GM11168 (cell line): ENCODE measurements around the gene ANKRD10.

Experiments used
- in situ Hi-C: fragments of 300-500 bp; cut with MboI; formaldehyde crosslinking; loops from one replicate; pipeline ENCODE4 v1.12.0; 2022; ENCODE audit warnings: low sequenced_read_pairs; ENCODE audit not compliant: unreplicated experiment

The ANKRD10 gene

DNA sequence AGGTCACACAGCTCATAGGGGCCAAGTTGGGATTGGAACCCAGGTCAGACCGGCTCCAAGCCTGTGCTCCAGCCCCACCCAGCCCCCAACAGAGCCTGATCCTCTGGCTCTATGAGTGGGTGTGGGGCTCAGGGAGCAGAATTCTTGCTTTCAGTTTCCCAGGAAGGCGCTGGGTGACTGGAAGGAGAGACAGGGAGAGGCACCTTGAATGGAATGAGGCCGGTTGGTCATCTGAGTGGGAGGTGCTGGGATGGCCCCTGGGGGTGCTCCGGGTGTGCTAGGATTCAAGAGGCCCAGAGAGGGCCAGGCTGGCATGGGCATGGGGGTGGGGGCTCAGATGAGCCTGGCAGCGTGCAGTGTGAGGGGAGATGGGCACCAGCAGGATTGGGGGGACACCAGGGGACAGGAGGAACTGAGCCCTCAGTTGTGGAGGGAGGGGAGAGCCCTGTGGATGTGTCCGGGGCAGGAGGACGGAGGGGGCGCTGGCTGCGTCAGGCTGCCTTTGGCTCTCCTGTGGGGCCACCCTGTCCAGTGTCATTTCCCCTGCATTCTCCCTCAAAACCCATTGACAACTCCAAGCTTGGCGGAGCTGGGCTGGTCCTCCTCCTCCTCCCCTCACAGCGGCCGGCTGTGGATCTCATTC lies 31.2 kb upstream of the ANKRD10 start:
- in situ Hi-C loops, result no loop called here

DNA sequence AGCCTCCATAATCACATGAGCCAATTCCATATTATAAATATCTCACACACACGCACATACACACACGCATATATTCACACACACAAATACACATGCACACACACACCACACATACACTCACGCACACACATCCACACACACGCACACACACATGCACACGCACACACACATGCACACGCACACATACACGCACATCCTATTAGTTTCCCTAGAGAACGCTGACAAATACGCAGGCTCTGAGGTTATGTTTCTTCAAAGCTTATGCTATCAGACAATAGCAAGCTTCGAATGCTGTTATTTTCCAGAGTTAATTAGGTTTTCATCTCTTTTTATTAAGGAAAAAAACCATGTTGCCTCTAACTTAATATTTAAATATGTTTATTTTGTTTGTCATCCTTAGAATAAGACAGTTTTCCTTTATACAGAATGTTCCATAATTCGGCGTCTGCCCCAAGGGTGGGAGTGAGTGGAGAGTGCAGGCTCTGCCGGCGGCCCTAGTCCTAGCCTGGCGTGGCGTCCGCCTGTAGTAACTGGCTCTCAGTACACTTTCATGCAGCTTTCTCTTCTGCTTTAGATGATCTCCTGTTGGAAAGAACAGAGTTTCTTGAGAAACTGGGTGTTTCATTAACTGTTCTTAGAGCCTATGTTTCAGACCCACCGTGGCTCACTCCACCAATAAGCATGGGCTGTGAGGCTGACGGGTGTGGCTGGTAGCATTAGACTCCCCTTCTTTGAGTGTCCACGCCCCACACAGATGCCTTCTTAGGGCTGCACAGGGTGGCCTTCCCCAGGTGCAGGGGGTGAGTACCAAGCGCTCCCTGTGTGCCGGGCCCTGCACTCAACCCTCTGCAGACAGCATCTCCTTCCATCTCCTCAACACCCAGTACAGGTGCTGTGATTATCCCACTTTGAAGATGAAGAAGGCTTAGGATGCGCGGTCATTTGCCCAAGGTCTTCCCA lies 30.4 kb upstream of the ANKRD10 start:
- in situ Hi-C loops, result no loop called here

DNA sequence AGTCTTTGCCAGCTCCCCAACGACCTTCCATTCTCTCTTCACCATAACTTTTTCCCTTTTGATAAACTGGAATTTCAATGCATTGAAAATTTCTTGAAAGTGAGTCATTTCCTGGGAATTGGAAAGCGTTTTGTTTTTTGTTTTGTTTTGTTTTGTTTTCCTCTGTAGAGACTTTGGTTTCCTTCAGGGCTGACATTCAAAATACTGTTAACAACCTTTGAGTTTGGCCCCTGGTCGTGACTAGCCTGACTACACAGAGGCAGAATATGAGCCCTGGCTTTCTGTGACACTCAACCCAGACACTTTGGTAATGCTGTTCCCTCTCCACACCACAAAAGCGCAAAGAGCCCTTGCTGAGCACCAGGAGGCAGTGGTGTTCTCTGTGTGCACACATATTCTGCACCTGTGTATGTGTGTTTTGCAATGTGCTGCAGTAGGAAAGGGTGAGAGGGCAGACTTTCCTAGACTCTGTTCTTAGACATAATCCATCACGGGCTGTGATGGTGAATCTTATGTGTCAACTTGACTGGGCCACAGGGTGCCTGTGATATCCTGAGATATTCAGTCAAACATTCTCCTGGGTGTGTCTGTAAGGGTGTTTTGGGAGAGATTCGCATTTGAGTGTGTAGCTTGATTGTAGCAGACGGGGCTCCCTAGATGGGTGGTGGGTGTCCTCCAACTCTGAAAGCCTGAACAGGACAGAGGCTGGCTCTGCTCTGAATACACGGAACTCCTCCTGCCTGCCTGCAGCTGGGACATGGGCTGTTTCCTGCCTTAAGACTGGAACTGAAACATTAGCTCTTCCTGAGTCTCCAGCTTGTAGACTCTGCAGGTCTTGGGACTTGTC lies 29.5 kb upstream of the ANKRD10 start:
- in situ Hi-C loops, result no loop called here

DNA sequence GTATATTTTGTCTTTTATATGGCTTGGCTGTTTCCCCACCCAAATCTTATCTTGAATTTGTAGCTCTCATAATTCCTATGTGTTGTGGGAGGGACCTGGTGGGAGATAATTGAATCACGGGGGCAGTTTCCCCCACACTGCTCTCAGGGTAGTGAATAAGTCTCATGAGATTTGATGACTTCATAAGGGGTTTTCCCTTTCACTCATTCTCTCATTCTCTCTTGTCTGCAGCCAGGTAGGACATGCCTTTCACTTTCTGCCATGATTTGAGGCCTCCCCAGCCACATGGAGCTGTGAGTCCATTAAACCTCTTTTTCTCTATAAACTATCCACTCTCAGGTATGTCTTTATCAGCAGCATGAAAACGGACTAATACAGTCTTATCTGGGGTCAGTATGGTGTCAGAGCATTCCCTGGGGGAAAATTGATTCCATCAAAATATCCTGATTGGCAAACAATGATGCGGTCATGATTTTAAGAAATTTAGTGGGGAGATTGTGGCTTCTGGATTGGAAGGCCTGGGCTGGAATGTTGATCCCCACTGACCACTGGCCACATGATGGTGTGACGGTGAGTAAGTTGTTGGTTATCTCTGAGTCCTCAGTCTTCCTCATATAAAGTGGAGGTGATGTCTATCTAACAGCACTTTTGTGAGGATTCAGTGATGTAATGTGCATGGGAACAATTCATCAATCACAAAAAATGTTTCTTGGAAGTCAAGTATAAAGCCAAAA lies 27.5 kb upstream of the ANKRD10 start:
- in situ Hi-C loops, result no loop called here

DNA sequence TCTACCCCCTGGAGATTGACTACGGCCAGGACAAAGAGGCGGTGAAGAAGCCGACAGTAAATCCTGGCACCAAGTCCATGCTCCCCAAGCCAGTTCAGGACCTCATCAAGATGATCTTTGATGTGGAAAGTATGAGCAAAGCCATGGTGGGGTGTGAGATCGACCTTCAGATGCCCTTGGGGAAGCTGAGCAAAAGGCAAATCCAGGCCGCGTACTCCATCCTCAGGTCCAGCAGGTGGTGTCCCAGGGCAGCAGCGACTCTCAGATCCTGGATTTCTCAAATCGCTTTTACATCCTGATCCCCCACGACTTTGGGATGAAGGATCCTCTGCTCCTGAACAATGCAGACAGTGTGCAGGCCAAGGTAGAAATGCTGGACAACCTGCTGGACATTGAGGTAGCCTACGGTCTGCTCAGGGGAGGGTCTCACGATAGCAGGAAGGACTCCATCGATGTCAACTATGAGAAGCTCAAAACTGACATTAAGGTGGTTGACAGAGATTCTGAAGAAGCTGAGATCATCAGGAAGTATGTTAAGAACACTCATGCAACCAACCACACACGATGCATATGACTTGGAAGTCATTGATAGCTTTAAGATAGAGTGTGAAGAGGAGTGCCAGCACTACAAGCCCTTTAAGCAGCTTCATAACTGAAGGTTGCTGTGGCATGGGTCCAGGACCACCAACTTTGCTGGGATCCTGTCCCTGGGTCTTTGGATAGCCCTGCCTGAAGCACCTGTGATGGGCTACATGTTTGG lies 24.0 kb upstream of the ANKRD10 start:
- in situ Hi-C loops, result no loop called here

DNA sequence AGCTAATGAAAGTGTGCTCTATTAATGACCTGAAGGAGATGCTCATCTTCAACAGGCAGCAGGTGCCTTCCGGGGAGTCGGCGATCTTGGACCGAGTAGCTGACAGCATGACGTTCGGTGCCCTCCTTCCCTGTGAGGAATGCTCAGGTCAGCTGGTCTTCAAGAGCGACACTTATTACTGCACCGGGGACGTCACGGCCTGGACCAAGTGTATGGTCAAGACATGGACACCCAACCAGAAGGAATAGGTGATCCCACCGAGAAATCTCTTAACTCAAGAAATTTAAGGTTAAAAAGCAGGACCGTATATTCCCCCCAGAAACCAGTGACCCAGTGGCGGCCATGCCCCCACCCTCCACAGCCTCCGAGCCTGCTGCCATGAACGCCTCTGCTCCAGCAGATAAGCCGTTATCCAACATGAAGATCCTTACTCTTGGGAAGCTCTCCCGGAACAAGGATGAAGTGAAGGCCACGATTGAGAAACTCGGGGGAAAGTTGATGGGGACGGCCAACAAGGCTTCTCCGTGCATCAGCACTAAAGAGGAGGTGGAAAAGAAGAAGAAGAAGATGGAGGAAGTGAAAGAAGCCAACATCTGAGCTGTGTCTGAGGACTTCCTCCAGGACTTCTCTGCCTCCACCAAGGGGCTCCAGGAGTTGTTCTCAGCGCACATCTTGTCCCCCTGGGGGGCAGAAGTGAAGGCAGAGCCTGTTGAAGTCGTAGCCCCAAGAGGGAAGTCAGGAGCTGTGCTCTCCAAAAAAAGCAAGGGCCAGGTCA lies 22.8 kb upstream of the ANKRD10 start:
- in situ Hi-C loops, result no loop called here

DNA sequence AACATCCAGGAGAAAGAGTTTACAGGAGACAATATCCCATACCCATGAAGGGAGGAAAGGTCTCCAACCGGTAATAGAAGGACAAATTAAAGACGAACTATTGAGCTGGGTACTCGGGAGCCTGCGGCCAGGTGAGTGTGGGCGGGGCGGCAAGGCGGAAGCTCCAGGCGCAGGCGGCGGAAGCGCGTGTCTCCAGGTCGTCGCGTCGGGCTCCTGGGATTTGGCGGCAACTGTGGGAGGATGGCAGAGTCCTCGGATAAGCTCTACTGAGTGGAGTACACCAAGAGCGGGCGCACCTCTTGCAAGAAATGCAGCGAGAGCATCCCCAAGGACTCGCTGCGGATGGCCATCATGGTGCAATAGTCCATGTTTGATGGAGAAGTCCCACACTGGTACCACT lies 21.6 kb upstream of the ANKRD10 start:
- in situ Hi-C loops, result no loop called here

DNA sequence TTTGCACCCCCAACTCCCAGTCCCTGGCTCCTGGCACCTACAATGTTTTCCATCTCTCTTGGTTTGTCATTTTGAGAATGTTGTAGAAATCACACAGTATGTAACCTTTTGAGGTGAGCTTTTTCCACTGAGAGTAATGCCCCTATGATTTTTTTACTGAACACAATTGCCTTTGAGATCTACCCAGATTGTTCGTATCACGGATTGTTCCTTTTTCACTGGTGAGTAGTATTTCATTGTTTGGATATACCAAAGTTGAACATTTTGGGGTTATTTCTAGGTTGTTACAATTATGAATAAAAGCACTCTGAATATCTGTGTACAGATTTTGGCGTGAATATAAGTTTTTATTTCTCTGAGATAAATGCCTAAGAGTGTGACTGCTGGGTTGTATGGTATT lies 17.7 kb upstream of the ANKRD10 start:
- in situ Hi-C loops, result no loop called here

DNA sequence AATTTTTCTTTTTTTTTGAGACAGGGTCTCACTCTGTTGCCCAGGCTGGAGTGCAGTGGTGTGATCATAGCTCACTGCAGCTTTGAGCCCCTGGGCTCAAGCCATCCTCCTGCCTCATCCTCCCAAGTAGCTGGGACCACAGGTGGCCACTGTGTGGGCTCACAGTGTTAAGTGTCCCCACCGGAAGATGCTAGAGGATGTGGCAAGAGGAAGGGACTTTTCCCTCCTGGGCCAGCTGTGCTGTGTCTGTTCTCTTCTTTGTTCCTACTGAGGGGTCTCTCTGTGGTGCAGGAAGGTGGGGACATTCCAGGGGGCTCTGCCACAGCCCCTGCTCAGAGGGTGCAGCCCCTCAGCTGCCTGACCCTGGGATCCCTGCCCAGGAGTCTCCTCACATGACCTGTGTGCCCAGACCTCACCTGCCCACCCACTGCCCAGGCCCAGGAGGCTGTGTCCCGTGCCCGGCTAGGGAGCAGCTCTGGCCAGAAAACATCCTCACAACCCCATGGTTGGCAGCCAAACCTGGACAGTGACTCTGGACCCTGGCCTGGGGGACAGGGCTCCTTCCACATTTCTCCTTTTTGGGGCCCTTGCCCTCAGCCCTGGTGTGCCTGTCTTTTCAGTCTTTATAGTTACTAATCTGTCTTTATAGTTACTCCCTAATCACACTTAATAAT lies 14.4 kb upstream of the ANKRD10 start:
- in situ Hi-C loops, result no loop called here

DNA sequence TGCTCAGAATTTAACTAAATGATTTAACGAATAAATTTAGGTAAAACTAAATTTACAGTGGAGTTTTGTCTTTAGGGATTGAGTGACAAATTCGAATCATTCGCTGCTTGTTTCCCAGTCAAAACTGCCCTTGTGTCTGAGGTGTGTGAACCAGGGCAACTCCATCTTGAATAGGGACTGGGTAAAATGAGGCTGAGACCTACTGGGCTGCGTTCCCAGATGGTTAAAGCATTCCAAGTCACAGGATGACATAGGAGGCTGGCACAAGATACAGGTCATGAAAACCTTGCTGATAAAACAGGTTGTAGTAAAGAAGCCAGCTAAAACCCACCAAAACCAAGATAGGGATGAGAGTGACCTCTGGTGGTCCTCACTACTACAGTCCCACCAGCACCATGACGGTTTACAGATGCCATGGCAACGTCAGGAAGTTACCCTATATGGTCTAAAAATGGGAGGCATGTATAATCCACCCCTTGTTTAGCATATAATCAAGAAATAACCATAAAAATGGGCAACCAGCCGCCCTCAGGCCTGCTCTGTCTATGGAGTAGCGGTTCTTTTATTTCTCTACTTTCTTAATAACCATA lies 10.2 kb upstream of the ANKRD10 start:
- in situ Hi-C loops, result no loop called here

DNA sequence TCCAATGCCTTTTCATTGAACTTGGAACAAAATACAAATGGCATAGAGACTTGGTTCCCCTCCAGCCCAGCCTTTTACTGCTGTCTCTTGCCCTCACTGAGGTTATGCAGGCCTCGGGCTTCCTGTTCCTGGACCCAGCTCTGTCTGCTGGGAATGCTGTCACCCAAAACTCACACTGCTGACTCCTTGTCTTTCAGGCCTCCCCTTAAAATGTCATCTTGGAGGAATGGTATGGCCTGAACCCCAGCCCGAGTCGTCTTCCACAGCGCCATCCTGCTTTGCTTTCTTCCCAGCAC lies 9.7 kb upstream of the ANKRD10 start:
- in situ Hi-C loops, result no loop called here

DNA sequence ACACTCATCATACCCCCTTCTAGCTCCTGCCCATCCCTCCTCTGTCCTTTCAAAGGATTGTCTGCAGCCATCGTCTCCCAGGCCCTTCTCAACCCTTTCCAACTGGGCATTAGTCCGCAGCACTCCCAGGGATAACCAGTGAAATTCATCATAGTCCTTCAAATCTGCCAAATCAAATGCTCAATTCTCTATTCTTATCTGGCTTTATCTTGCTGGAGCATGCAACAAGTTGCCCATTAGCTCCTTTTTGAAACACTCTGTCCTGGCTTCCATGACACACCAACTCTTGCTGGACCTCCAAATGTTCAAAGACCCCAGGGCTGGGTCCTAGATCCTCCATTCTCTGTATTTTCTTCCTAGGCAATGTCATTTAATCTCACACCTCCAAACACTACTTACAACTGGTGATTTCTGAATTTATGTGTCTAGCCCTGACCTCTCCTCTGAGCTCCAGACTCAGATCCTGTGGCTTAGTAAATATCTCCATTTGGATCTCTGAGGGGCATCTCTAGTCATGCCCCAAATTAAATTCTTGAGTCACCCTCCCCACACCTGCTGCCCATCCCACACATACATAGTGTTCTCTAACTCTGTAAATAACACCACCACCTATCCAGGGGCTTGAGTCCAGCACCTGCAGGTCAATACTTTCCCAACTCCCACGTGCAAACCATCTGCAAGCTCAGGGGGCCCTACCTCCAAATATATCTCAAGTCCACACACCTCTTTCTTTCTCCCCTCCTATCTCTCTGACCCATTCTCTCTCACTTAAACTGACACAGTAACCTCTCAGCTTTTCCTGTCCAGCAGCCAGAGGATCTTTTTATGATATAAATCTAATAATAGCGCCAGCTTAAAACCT lies 9.1 kb upstream of the ANKRD10 start:
- in situ Hi-C loops, result no loop called here

DNA sequence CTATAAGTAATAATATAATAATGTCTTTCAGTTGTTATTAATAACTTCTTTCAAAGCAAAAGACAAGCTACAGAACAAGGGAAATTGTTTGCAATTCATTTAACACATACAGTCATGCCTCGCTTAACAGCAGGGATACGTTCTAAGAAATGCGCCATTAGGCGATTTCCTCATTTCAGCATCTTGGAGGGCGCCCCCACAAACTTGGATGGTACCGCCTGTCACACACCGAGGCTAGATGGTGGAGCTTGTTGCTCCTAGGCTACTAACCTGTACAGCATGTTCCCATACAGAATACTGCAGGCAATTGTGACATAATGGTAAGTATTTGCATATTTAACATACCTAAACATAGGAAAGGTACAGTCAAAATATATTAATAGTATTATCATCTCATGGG lies 8.2 kb upstream of the ANKRD10 start:
- in situ Hi-C loops, result no loop called here

DNA sequence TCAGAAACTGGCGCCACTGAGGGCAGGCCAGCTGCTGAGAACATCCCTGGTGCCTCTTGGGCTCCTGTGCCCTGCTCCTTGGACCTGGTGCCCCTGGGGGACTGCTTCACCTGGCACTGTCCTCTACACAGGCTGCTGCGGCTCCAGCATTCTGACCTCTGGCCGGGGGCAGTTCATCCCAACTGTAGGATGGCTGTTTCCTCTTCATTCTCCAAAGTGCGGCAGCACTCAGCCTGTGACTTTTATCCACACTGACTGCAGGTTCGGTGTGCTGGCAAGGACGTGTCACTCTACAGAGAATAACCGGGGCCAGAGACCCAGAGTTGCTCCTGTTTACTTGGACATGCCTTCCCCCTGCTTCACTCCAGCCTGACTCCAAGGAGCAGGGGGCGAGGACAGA lies 7.6 kb upstream of the ANKRD10 start:
- in situ Hi-C loops, result no loop called here

DNA sequence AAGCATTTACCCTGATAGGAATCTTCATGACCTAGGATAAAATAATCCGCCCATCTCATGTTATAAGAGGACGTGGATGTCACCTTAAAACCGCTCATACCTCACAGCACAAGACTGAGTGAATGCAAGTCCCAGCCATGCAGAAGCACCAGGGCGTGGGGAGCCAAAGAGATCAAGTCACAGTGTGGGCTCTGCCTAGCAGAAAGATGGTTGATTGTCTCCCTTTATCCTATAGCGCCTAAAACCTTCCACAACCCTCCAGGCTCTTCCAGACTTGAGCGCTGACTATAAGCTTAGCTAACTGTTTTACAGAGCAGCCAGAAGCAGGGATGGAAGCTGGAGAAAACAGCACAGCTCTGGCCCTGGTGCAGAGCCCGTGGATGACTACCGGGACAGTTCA lies 6.8 kb upstream of the ANKRD10 start:
- in situ Hi-C loops, result no loop called here

DNA sequence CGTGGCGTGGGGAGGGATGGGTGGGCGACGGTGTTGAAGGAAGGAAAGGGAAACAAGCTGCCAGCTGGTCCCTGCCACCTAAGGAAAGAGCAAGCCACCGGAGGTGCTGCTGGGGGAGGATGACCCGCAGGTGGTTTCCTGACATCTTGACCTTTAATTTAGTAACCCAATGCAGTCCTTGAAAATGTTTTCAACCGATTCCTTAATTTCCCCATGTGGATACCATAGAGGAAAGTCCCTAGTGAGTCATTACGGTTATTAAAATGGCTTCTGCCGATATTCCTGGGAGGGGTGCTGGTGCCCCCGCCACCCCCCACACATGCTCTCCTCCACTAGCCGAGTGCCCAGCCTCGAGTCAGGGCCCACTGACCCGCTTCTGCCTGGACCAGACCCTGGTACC lies 6.3 kb upstream of the ANKRD10 start:
- in situ Hi-C loops, result no loop called here

DNA sequence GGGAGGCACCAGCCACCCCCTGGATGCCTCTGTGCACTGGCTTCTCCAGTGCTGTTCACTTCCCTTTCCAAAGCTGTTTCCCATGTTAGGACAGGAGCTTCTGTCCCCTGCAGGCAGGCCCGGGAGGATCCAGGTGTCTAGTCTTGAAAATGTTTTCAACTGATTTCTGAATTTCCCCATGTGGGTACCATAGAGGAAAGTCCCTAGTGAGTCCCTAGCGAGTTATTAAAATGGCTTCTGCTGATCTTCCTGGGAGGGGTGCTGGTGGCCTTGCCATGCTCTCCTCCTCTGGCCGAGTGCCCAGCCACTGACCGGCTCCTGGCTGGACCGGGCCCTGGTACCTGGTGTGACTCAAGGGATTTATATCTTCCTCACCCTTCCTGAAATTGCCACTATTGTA lies 5.2 kb upstream of the ANKRD10 start:
- in situ Hi-C loops, result no loop called here
